ENCODE results near the gene EMP2. TPM values are rescaled to one million over a fixed set of nuclear protein-coding genes. Genes with fewer than 3 reads are reported as not detected.

Gene EMP2
- total RNA-seq, 1 experiment from 2014 or later = 14.4 TPM

- H2BK15ac ChIP-seq (ENCODE audit: low read depth, low read length) = no peak overlapping the region
- no peak overlapping the region for H4K8ac ChIP-seq (replicated peaks; ENCODE audit: insufficient read length, low read depth, low read length)
- H2AFZ ChIP-seq (ENCODE audit: low read length) = no peak overlapping the region
- no peak overlapping the region for H2BK5ac ChIP-seq (ENCODE audit: insufficient read length, low read length)
- H3K36me3 Mint-ChIP-seq (ENCODE audit: insufficient read depth in 1 of 3, low read depth in 3 of 3) = peaks cover 8 to 20% (median 12%) of the 10 kb centered on the region in 3 experiments
- H3K79me1 ChIP-seq (ENCODE audit: insufficient read depth, low read depth, low read length, poor library complexity, severe bottlenecking) = no peaks in the 10 kb centered on the region
- H2BK12ac ChIP-seq (ENCODE audit: insufficient read length, low read depth, low read length) = no peak overlapping the region
- H3K18ac ChIP-seq (ENCODE audit: insufficient read length, low read depth, low read length) = no peak overlapping the region
- H3K27me3 Mint-ChIP-seq (ENCODE audit: low read depth) = no peaks in the 10 kb centered on the region
- no peak overlapping the region for H3K4me3 Mint-ChIP-seq
- H3K79me2 ChIP-seq (ENCODE audit: insufficient read depth, low read length) = no peaks in the 10 kb centered on the region
- peaks cover 39 to 49% of the 10 kb centered on the region in 2 experiments for H3K4me1 Mint-ChIP-seq
- no CpG with 5 or more reads among the region's 2 CpGs for WGBS (ENCODE audit: extremely low coverage, insufficient read length, low lambda C conversion rate)
- H3K4me2 ChIP-seq (ENCODE audit: insufficient read depth, insufficient read length, low read length) = no peak overlapping the region
- DNase-seq = no peak
- no peak overlapping the region for H2AK5ac ChIP-seq (ENCODE audit: insufficient read length, low read length)
- no peaks in the 10 kb centered on the region for H3K9me3 ChIP-seq (ENCODE audit: control insufficient read depth, low read depth, low read length)
- no peak overlapping the region for H3K56ac ChIP-seq (ENCODE audit: insufficient read length, low read depth, low read length)
- no peak overlapping the region for H2BK120ac ChIP-seq (ENCODE audit: low read depth, low read length, poor library complexity, severe bottlenecking)
- no peak overlapping the region for H3K27ac ChIP-seq (ENCODE audit: insufficient read length, low read depth, low read length)
- no peak overlapping the region for H3K4ac ChIP-seq (ENCODE audit: low read depth, low read length)
- no peaks in the 10 kb centered on the region for H3K27me3 ChIP-seq (ENCODE audit: insufficient read depth, low read length)
- no peak for TF ChIP-seq CTCF (conservative IDR thresholded peaks at IDR 0.05)
- H3K14ac ChIP-seq (ENCODE audit: insufficient read depth, low read length) = no peak overlapping the region
- no peak overlapping the region for H2BK20ac ChIP-seq (ENCODE audit: low read depth, low read length, poor library complexity, severe bottlenecking)
- no peak overlapping the region for H4K5ac ChIP-seq (ENCODE audit: insufficient read length, low read depth, low read length)
- H4K91ac ChIP-seq (ENCODE audit: insufficient read length, low read depth, low read length) = no peak overlapping the region
- H3K23me2 ChIP-seq (ENCODE audit: insufficient read length, low read depth, low read length, poor library complexity, severe bottlenecking) = no peaks in the 10 kb centered on the region
- H3K4me1 ChIP-seq (ENCODE audit: insufficient read depth, low read length) = peaks cover 9% of the 10 kb centered on the region; the same call in 1 of the 2 replicates
- peaks cover 19 to 32% of the 10 kb centered on the region in 2 experiments for H3K9me3 Mint-ChIP-seq
- no peak overlapping the region for H3K9ac ChIP-seq (ENCODE audit: extremely low read depth, insufficient read length, low read length)
- peak overlapping the region in 1 of 3 experiments; percentile 55; a peak in 1 of 7 replicates for H3K27ac Mint-ChIP-seq
- H4K20me1 ChIP-seq (ENCODE audit: control insufficient read depth, insufficient read depth, insufficient read length) = no peaks in the 10 kb centered on the region
- no peak overlapping the region for H3K23ac ChIP-seq (ENCODE audit: insufficient read length, low read depth, low read length)
- H3T11ph ChIP-seq (ENCODE audit: low read length) = no peak overlapping the region
These were observed 79.3 kb downstream of the EMP2 start for GRCh38 chr16:10501016-10501607.

All from H9 (cell line).